BLaER1 (cell line): ENCODE measurements around the gene WDR91.

Experiments used
- H3K27ac ChIP-seq: shearing (Covaris generic); formaldehyde crosslinking; 2 replicates; pipeline ENCODE4 v1.8.1; 2022
- H3K27me3 ChIP-seq: shearing (Covaris generic); formaldehyde crosslinking; 2 replicates; pipeline ENCODE4 v1.8.1; 2022
- H3K36me3 ChIP-seq: shearing (Covaris generic); formaldehyde crosslinking; 2 replicates; pipeline ENCODE4 v1.8.1; 2022
- H3K4me1 ChIP-seq: shearing (Covaris generic); formaldehyde crosslinking; 2 replicates; pipeline ENCODE4 v1.8.1; 2022
- H3K4me2 ChIP-seq: shearing (Covaris generic); formaldehyde crosslinking; 2 replicates; pipeline ENCODE4 v1.8.1; 2022
- H3K4me3 ChIP-seq: shearing (Covaris generic); formaldehyde crosslinking; 2 replicates; pipeline ENCODE4 v1.8.1; 2022
- H3K9ac ChIP-seq: shearing (Covaris generic); formaldehyde crosslinking; 2 replicates; pipeline ENCODE4 v1.8.1; 2022
- H3K9me3 ChIP-seq: shearing (Covaris generic); formaldehyde crosslinking; 2 replicates; pipeline ENCODE4 v1.8.1; 2022
- H4K20me1 ChIP-seq: shearing (Covaris generic); formaldehyde crosslinking; 2 replicates; pipeline ENCODE4 v1.8.1; 2022
- Cebpa-rat ChIP-seq: shearing (Covaris generic); IDR thresholded peaks from 2 replicates; pipeline ENCODE4 v1.8.1; 2022

WDR91 gene

GRCh38 chr7:135190703-135191102 is 20.6 kb downstream of the WDR91 start:
- H3K36me3 ChIP-seq = peaks cover 78% of the 10 kb centered on the region

DNA sequence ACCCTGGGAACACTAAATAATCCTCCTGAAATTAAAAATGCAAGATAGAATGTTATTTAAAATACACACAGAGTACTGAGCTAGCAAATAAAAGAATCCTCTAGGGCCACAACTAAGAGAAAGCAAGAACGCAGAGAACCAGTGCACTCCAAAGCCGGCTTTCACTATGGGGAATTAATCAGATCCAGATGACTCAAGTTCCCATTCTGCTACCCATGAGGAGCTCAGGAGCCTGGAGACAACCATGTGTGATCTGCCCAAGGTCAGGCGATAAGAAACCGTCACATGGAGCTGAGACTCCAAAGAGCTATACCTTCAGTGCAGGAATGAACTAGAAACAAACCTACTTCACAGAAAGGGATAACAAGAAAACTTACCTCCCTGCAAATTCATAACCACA is 21.4 kb downstream of the WDR91 start:
- no peaks in the 10 kb centered on the region for H3K27me3 ChIP-seq
- no peak for TF ChIP-seq Cebpa-rat
- H3K4me2 ChIP-seq = no peak overlapping the region
- H3K4me3 ChIP-seq = no peak overlapping the region
- peaks cover 7% of the 10 kb centered on the region; the same call in 1 of the 2 replicates for H3K9me3 ChIP-seq
- H3K4me1 ChIP-seq = peaks cover 48% of the 10 kb centered on the region
- H3K36me3 ChIP-seq = peaks cover 83% of the 10 kb centered on the region
- H3K27ac ChIP-seq = no peak overlapping the region
- no peaks in the 10 kb centered on the region for H4K20me1 ChIP-seq
- no peak overlapping the region for H3K9ac ChIP-seq

More at GRCh38 chr7:135190703-135191102, 20.6 kb downstream of the WDR91 start:
- H3K27me3 ChIP-seq = no peaks in the 10 kb centered on the region
- peaks cover under 1% of the 10 kb centered on the region; the same call in 1 of the 2 replicates for H3K9me3 ChIP-seq
- no peak overlapping the region for H3K9ac ChIP-seq
- peaks cover 55% of the 10 kb centered on the region for H3K4me1 ChIP-seq
- no peaks in the 10 kb centered on the region for H4K20me1 ChIP-seq
- no peak overlapping the region for H3K4me3 ChIP-seq
- no peak for TF ChIP-seq Cebpa-rat
- H3K4me2 ChIP-seq = no peak overlapping the region
- H3K27ac ChIP-seq = no peak overlapping the region

GRCh38 chr7:135189221-135189662 is 22.1 kb downstream of the WDR91 start:
- Histone ChIP-seq H3K4me2 (no peak overlapping the region), H3K36me3 (peaks cover 91% of the 10 kb centered on the region), H3K4me1 (peaks cover 41% of the 10 kb centered on the region)

GRCh38 chr7:135188298-135188984 is 22.9 kb downstream of the WDR91 start:
- no peak overlapping the region for H3K9ac ChIP-seq

More at GRCh38 chr7:135189221-135189662, 22.1 kb downstream of the WDR91 start:
- peaks cover 15% of the 10 kb centered on the region; the same call in 1 of the 2 replicates for H3K9me3 ChIP-seq
- no peak overlapping the region for H3K9ac ChIP-seq
- H3K27ac ChIP-seq = no peak overlapping the region
- H4K20me1 ChIP-seq = no peaks in the 10 kb centered on the region
- TF ChIP-seq Cebpa-rat = no peak
- H3K4me3 ChIP-seq = no peak overlapping the region
- H3K27me3 ChIP-seq = no peaks in the 10 kb centered on the region

GRCh38 chr7:135186841-135187253 is 24.5 kb downstream of the WDR91 start:
- Histone ChIP-seq H4K20me1 (no peaks in the 10 kb centered on the region), H3K36me3 (peaks cover 99% of the 10 kb centered on the region), H3K4me1 (peaks cover 19% of the 10 kb centered on the region), H3K27ac (peak overlapping the region; percentile 12; the same call in 1 of the 2 replicates), H3K4me2 (peak overlapping the region; percentile 31; the same call in 1 of the 2 replicates), H3K4me3 (no peak overlapping the region), H3K27me3 (no peaks in the 10 kb centered on the region), H3K9ac (0 out of 2 replicates have a peak overlapping the region, but pooled peaks have one; percentile 2), H3K9me3 (peaks cover 38% of the 10 kb centered on the region)
- TF ChIP-seq Cebpa-rat = no peak

More at GRCh38 chr7:135188298-135188984, 22.9 kb downstream of the WDR91 start:
- Histone ChIP-seq H3K4me1 (peaks cover 33% of the 10 kb centered on the region), H3K36me3 (peaks cover 97% of the 10 kb centered on the region), H4K20me1 (no peaks in the 10 kb centered on the region), H3K4me3 (no peak overlapping the region), H3K4me2 (no peak overlapping the region), H3K27me3 (no peaks in the 10 kb centered on the region), H3K27ac (no peak overlapping the region), H3K9me3 (peaks cover 22% of the 10 kb centered on the region)
- TF ChIP-seq Cebpa-rat = no peak

DNA sequence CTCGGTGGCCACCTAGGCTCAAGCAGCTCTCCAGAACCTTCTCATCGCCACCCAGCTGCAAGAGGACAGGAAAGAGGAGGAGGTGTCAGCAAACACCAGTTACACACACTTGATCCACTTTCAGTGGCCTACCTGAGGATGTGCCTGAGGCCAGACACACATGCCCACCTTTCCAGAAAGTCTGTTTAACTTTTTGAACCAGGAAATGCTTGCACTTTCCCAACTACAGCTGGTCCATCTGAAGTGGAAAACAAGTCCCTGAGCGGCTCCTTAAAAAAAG is 25.1 kb downstream of the WDR91 start:
- no peaks in the 10 kb centered on the region for H4K20me1 ChIP-seq
- H3K9ac ChIP-seq = no peak overlapping the region
- peaks cover 19% of the 10 kb centered on the region for H3K4me1 ChIP-seq
- H3K4me3 ChIP-seq = no peak overlapping the region
- no peak overlapping the region; the same call in 1 of the 2 replicates for H3K27ac ChIP-seq
- H3K4me2 ChIP-seq = peak overlapping the region; percentile 31
- no peaks in the 10 kb centered on the region for H3K27me3 ChIP-seq
- H3K36me3 ChIP-seq = peaks cover 97% of the 10 kb centered on the region
- TF ChIP-seq Cebpa-rat = no peak
- peaks cover 44% of the 10 kb centered on the region for H3K9me3 ChIP-seq

DNA sequence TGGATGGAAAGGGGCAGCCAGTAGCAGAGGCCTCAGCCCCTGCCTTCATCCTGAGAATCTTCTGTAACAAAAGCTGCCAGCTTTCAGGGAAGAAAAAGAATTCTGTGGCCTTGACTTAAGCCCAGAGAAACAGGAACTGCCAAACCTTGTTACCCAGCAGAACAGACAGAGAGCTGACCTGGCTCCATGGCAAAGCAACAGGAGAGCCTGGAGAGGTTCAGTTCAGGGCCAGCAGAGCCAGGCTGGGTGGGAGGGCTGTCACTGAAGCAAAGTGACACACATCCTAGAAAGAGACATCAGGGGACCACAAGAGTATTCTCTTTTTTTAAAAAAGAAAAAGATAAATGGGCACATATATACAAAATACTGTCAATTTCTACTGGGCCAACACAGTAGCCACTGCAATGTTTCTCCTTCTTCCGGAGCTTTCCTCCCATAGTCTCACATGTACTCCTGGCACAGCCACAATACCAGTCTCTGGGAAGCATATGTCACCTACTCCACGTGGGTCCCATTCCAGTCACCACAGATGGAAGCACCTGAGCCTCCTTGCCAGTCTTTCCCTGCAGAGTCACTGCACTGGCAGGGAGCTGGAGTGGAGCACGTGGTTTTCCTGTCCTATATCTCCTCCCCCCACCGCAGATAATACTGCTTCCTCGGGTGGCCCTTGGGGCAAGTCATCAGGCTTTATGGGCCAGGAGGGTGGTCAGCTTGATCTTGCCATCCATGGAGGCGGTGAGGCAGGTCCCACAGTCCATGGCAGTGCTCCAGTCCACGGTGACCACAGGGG is 25.7 kb downstream of the WDR91 start:
- H3K27me3 ChIP-seq = no peaks in the 10 kb centered on the region
- peak overlapping the region; percentile 31 for H3K4me2 ChIP-seq
- peaks cover 50% of the 10 kb centered on the region for H3K9me3 ChIP-seq
- H4K20me1 ChIP-seq = no peaks in the 10 kb centered on the region
- peaks cover 97% of the 10 kb centered on the region for H3K36me3 ChIP-seq
- H3K4me3 ChIP-seq = no peak overlapping the region
- no peak for TF ChIP-seq Cebpa-rat
- peaks cover 19% of the 10 kb centered on the region for H3K4me1 ChIP-seq
- H3K9ac ChIP-seq = no peak overlapping the region
- no peak overlapping the region; the same call in 1 of the 2 replicates for H3K27ac ChIP-seq

DNA sequence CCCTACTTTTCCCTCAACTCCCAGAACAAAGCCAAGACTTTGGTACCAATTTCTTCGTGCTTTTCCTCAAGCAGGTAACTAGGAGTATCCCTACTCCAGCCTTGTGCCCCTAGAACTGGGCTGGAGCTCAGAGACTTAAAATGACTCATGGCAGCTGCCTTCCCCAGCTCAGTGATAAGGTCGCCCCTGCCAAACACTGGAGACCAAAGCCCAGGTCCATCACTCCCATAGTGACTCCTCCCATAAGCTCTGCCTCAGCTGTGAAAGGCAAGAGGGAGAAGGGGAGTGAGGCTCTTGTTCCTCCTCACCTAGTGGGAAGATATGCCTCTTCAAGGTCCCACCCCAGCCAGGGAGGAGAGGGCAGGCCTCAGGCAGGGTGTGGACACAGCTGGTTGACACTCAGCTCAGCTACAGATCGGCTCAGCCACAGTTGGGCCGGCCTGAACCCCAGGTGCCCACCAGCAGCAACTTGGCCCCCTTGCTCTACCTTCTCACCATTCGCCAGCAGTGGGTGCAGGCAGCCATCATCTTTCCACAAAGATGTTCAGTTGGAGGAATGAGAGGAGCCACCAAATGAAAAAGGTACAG is 27.0 kb downstream of the WDR91 start:
- Histone ChIP-seq H3K4me3 (no peak overlapping the region), H3K27me3 (no peaks in the 10 kb centered on the region), H3K9ac (no peak overlapping the region), H4K20me1 (no peaks in the 10 kb centered on the region), H3K4me1 (peaks cover 19% of the 10 kb centered on the region), H3K27ac (no peak overlapping the region), H3K36me3 (peaks cover 92% of the 10 kb centered on the region), H3K4me2 (no peak overlapping the region), H3K9me3 (peaks cover 63% of the 10 kb centered on the region)
- TF ChIP-seq Cebpa-rat = no peak

DNA sequence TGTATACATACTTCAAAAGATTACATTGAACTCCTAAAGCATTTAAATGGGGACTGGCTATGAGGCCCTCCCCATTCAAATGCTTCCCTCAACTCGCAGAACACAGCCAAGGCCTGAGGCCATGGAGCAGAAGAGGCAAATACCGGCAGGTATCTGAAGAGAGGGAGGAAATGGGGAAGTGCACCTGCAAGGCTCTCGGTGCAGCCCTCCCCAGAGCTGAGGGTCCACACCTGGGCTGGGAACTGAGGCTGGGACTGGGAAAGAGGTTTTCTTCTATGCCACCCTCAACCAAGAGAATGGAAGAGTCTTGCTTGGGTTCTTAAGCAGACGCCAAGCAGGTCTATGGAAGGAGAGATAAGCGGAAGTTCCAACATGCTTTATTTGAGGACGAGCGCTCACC is 27.8 kb downstream of the WDR91 start:
- Histone ChIP-seq H3K9ac (no peak overlapping the region), H3K4me1 (peaks cover 19% of the 10 kb centered on the region), H3K27me3 (no peaks in the 10 kb centered on the region), H3K27ac (no peak overlapping the region), H3K4me3 (no peak overlapping the region), H4K20me1 (no peaks in the 10 kb centered on the region), H3K4me2 (no peak overlapping the region), H3K9me3 (peaks cover 67% of the 10 kb centered on the region), H3K36me3 (peaks cover 83% of the 10 kb centered on the region)
- no peak for TF ChIP-seq Cebpa-rat
